Midbrain (tissue), 1 donor: ENCODE data around the gene RAP1GDS1.
A peak's percentile ranks its signal among the peaks of the same experiment; 100 is the strongest.

Experiments used
- DNase-seq: peaks from one replicate; lab custom pipeline; 2025; lab: John Stamatoyannopoulos, UW

The RAP1GDS1 gene, protein sequence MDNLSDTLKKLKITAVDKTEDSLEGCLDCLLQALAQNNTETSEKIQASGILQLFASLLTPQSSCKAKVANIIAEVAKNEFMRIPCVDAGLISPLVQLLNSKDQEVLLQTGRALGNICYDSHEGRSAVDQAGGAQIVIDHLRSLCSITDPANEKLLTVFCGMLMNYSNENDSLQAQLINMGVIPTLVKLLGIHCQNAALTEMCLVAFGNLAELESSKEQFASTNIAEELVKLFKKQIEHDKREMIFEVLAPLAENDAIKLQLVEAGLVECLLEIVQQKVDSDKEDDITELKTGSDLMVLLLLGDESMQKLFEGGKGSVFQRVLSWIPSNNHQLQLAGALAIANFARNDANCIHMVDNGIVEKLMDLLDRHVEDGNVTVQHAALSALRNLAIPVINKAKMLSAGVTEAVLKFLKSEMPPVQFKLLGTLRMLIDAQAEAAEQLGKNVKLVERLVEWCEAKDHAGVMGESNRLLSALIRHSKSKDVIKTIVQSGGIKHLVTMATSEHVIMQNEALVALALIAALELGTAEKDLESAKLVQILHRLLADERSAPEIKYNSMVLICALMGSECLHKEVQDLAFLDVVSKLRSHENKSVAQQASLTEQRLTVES

GRCh38 chr4:98260579-98261404 is at the start of gene RAP1GDS1:
RAP1GDS1 (plus strand) TSS chr4:98261384; CDS start chr4:98261566, 182 bp downstream.
- DNase-seq, result peak; percentile 95

- DNase-seq, result no peak
Observed at GRCh38 chr4:98222306-98222705, 38.9 kb upstream of the RAP1GDS1 start.

- no peak for DNase-seq
Observed at GRCh38 chr4:98226396-98226795, 34.8 kb upstream of the RAP1GDS1 start.

- no peak for DNase-seq
Observed at GRCh38 chr4:98230961-98231360, 30.2 kb upstream of the RAP1GDS1 start.

- DNase-seq, result no peak
Observed at GRCh38 chr4:98232202-98232601, 29.0 kb upstream of the RAP1GDS1 start.

DNA sequence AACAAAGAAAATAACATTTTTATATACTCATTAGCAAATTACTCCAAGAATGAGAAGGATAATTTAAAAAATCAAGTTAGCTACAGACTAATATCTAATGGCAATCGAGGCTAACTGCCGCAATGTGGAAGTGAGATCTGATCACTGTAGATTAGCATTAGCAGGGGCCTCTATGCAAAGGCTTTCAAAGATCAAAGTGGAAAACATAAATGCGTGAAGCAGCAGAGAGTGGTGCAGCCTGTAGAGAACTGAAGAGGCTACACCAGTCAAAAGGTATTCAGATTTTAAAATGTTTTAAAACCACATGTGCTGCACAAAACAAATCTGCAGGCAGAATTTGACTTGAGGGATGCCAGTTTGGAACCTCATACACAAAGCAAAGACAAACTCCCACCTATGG is 24.0 kb upstream of the RAP1GDS1 start:
- no peak for DNase-seq

- no peak for DNase-seq
Observed at GRCh38 chr4:98242063-98242462, 19.1 kb upstream of the RAP1GDS1 start.

GRCh38 chr4:98242538-98242937 is 18.6 kb upstream of the RAP1GDS1 start:
- DNase-seq, result no peak

DNA sequence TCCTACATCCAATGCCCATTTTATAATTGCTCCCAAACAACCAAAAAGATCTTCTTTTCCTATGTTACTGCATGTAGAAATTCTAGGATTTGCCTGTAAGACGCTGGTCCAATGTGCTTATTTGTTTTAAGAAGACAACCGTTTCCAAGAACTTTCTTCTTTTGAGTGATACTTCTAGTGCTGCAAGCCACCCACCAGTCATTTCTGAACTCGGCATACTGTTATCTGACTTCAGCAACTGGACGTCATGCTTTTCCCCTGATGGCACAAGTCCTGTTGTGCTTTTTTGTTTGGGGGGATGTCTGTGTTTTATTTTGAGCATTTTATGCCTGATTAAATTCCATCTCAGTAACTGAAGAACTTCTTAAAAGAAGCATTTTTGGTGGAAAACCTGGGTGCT is 16.0 kb upstream of the RAP1GDS1 start:
- DNase-seq, result no peak

GRCh38 chr4:98248934-98249333 is 12.2 kb upstream of the RAP1GDS1 start:
- no peak for DNase-seq

- no peak for DNase-seq
Observed at GRCh38 chr4:98249831-98250230, 11.4 kb upstream of the RAP1GDS1 start.

DNA sequence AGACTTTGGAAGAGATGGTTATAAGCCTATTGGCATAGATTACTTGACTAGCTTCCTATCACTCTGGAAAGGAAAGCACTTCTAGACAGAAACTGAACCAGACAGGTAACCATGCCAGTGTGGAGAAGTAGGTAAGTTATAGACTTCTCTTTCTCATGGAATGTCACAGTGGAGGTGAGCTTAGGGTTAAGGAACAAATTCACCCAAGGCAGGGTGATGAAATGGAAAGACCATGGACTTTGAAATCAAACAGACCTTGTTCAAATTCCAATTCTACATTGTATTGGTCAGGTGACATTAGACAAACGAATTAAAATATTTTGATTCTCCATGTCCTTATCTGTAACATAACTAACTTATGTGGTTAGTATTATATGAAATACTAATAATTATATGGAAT is 7.7 kb upstream of the RAP1GDS1 start:
- no peak for DNase-seq

GRCh38 chr4:98260047-98260578 is 1.1 kb upstream of the RAP1GDS1 start:
- peak; percentile 67 for DNase-seq

DNA sequence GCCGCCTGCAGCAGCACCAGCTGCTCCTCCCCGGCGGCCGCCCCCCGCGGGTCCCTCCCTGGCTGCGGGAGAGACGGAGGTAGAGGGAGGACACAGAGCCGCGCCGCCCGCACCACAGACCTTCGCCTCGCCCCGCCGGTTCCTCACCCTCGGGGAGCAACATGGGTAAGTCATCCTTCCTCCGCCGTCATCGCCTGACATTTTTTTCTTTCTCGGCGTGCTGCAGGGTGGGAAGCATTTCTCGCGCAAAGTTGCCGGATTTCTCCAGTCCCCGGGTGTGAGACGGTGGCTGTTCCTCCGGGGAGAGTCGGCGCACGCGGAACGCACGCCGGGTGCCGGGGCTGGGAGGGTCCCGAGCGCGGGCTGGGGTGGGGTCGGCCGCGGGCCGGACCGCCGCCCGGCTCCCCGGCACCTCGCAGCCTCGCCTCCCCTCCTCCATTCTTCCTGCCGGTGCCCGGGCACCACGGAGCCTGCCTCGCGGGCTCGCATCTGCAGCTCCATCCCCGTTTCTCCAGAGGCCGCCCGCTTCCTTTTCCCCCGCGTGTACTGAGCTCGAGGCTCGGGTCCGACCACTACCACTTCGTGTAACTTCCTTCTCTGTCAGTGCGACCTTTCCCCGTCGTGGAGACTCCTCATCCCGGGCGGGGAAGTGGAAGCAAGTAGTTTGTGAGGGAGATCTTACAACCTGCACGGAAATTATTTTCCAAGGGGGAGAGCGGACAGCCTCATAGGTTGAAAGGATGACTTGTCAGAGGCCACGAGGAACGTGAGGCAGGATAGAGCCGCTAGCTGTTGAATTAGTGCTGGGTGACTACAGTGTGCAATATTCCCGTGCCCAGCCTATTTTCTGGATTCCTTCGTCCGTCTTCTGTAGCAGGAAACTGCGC is 464 bp downstream of the RAP1GDS1 start:
- peak; percentile 45 for DNase-seq

- peak; percentile 45 for DNase-seq
Observed at GRCh38 chr4:98262431-98262830, 1.2 kb downstream of the RAP1GDS1 start.

- DNase-seq, result no peak
Observed at GRCh38 chr4:98267498-98267897, 6.3 kb downstream of the RAP1GDS1 start.

GRCh38 chr4:98275145-98275544 is 14.0 kb downstream of the RAP1GDS1 start:
- DNase-seq, result no peak

DNA sequence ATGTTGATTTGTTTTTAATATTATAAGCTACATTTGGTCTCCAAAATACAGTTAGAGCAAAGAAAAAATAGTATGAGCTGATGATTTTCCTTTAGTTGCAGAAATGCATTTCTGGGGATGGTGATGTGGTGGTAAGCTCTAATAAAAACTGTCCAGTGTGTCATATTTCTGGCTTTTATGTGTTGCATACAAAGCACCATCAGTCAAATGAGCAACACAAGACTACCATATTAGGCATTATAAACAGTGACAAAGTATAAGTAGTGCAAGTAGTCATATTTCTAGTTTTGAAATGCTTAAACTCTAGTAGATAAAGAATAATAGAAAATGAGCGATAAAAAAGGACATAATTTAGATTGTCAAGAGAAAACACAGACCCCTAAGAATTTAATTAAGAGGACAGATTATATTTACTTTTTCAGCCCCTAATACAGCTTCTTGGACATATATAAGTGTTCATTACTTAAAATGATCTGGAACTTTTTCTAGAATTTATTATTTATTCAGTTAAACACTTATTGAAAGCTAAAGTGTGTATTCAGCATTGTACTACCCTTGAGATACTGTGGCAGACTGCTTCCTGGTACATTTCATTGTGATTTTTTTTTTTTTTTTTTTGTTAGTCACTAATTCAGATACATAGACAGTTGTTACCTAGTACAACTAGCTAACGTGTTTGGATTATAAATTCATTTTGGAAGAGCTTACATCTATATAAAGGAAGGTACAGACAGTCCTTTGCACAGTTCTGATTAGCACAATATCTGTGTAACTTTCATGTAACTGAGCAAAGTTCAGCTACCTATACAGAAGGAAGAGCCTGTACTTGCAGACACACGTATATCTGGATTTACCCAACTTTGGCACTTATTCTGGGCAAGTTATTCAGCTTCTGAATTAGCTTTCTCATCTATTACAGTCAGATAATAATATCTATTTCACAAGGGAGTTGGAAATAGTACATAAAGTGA is 22.3 kb downstream of the RAP1GDS1 start:
- no peak for DNase-seq

DNA sequence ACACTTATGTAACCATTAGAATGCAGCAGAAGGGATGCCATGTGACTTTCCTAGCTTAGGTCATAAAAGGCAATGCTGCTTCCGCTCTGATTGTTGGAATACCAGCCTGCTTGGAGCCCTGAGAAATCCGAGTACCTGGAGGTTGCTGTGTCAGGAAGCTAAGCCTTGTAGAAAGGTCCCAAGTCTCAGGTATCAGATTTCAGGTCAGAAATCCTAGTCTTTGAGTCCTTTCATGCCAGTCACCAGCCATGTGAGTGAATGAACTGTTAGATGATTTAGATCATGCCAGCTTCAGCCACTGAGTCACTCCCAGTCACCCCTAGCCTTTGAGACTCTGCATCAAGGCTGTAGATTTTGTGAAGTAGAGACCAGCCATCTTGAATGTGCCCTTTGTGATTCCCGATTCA is 23.5 kb downstream of the RAP1GDS1 start:
- DNase-seq, result no peak

DNA sequence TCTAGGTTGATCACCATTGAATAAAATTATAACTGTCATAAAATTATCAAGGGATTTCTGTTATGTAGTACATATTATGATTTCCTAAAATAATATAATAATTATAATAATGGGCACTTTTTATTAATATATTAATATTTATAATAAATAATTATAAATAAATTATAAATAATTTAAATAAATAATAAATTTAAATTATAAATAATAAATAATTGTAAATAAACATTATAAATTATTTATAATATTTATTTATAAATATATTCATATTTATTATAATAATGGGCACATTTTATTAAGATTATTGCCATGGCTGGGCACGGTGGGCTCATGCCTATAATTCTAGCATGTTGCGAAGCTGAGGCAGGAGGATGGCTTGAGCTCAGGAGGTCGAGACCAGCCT is 24.5 kb downstream of the RAP1GDS1 start:
- no peak for DNase-seq
